Neural cell (in vitro differentiated cells): ENCODE measurements around the gene CARTPT.

ENCODE experiments used
- EP300 ChIP-seq: fragments of 450-650 bp; conservative IDR thresholded peaks from 2 replicates; pipeline ENCODE4 v1.6.1; 2014; ENCODE audit warnings: antibody characterized with exemption, mild to moderate bottlenecking, moderate library complexity; ENCODE audit not compliant: poor library complexity, severe bottlenecking
- EZH2 ChIP-seq: fragments of 200-600, 300-800 bp; shearing (Covaris generic), sonication (generic); IDR thresholded peaks from 2 replicates; pipeline ENCODE4 v1.6.1; 2014; ENCODE audit warnings: antibody characterized with exemption, low read length, borderline replicate concordance, mild to moderate bottlenecking; ENCODE audit not compliant: insufficient read depth, poor library complexity, severe bottlenecking
- POLR2AphosphoS5 ChIP-seq: IDR thresholded peaks from 2 replicates; pipeline ENCODE4 v1.6.1; 2012
- RAD21 ChIP-seq: fragments of 450-650 bp; conservative IDR thresholded peaks from 2 replicates; pipeline ENCODE4 v1.6.1; 2014; ENCODE audit warnings: antibody characterized with exemption, mild to moderate bottlenecking, moderate library complexity
- REST ChIP-seq: IDR thresholded peaks from 2 replicates; pipeline ENCODE4 v1.6.1; 2012; ENCODE audit warnings: borderline replicate concordance
- TAF1 ChIP-seq: IDR thresholded peaks from 2 replicates; pipeline ENCODE4 v1.6.1; 2012; ENCODE audit warnings: low read depth
- TF ChIP-seq, protein P1 (sequence below): fragments of 450-650 bp; IDR thresholded peaks from 2 replicates; pipeline ENCODE4 v1.5.1; 2014; ENCODE audit warnings: antibody characterized with exemption, mild to moderate bottlenecking, moderate library complexity; ENCODE audit not compliant: poor library complexity, severe bottlenecking

DNA sequence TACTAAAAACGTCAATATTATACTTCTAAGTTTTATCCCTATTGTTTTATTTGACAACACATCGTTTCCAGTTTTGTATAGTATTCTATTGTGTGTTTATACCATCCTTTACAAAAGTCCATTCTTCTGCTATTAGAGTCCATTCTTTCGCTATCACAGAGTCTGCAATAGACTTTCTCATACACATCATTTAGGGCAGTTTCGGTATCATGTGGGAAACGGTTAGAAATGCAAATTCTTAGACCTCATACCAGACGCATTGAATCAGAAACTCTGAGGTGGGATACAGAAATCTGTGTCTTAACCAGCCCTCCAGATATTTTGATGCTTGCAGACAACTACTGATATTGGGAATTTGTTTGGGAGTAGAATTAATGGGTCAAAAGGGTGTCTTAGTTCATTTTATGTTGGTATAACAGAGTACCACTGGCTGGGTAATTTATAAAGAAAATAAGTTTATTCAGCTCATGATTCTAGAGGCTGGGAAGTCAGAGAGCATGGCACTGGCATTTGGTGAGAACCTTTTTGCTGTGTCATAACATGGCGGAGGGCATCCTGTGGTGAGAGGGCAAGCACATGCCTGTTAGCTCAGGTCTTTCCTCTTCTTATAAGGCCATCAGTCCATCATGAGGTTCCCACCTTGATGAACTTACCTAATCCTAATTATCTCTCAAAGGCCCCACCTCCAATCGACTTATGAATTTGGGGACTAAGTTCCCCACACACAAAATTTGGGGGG lies 21.1 kb downstream of the CARTPT start:
- TF ChIP-seq, protein P1, sequence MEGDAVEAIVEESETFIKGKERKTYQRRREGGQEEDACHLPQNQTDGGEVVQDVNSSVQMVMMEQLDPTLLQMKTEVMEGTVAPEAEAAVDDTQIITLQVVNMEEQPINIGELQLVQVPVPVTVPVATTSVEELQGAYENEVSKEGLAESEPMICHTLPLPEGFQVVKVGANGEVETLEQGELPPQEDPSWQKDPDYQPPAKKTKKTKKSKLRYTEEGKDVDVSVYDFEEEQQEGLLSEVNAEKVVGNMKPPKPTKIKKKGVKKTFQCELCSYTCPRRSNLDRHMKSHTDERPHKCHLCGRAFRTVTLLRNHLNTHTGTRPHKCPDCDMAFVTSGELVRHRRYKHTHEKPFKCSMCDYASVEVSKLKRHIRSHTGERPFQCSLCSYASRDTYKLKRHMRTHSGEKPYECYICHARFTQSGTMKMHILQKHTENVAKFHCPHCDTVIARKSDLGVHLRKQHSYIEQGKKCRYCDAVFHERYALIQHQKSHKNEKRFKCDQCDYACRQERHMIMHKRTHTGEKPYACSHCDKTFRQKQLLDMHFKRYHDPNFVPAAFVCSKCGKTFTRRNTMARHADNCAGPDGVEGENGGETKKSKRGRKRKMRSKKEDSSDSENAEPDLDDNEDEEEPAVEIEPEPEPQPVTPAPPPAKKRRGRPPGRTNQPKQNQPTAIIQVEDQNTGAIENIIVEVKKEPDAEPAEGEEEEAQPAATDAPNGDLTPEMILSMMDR, result no peak
- TF ChIP-seq RAD21 (no peak), POLR2AphosphoS5 (no peak), REST (no peak), TAF1 (no peak), EP300 (no peak), EZH2 (no peak)
